Adipocyte (in vitro differentiated cells): ENCODE measurements around the gene FITM2.

ENCODE experiments used
- DNase-seq: peaks from one replicate; pipeline ENCODE4 v3.0.0-alpha.2; 2015; ENCODE audit warnings: low read depth
- H3K27me3 ChIP-seq: replicated peaks from 2 replicates; pipeline ENCODE4 v1.7.0; 2013; ENCODE audit warnings: mild to moderate bottlenecking, low read length, moderate library complexity; ENCODE audit not compliant: control insufficient read depth, insufficient read depth
- H3K36me3 ChIP-seq: 2 replicates; pipeline ENCODE4 v1.7.0; 2013; ENCODE audit warnings: low read length, mild to moderate bottlenecking, moderate library complexity; ENCODE audit not compliant: control insufficient read depth, insufficient read depth, severe bottlenecking
- H3K4me1 ChIP-seq: 2 replicates; pipeline ENCODE4 v1.7.0; 2013; ENCODE audit warnings: mild to moderate bottlenecking, low read length, moderate library complexity; ENCODE audit not compliant: control insufficient read depth, insufficient read depth
- H3K4me3 ChIP-seq: 2 replicates; pipeline ENCODE4 v1.7.0; 2013; ENCODE audit warnings: mild to moderate bottlenecking, low read length, moderate library complexity
- H3K9ac ChIP-seq: 2 replicates; pipeline ENCODE4 v1.7.0; 2013; ENCODE audit warnings: mild to moderate bottlenecking, low read length, moderate library complexity
- H3K9me3 ChIP-seq: 2 replicates; pipeline ENCODE4 v1.7.0; 2013; ENCODE audit warnings: mild to moderate bottlenecking, low read length, moderate library complexity; ENCODE audit not compliant: control insufficient read depth

The FITM2 gene

DNA sequence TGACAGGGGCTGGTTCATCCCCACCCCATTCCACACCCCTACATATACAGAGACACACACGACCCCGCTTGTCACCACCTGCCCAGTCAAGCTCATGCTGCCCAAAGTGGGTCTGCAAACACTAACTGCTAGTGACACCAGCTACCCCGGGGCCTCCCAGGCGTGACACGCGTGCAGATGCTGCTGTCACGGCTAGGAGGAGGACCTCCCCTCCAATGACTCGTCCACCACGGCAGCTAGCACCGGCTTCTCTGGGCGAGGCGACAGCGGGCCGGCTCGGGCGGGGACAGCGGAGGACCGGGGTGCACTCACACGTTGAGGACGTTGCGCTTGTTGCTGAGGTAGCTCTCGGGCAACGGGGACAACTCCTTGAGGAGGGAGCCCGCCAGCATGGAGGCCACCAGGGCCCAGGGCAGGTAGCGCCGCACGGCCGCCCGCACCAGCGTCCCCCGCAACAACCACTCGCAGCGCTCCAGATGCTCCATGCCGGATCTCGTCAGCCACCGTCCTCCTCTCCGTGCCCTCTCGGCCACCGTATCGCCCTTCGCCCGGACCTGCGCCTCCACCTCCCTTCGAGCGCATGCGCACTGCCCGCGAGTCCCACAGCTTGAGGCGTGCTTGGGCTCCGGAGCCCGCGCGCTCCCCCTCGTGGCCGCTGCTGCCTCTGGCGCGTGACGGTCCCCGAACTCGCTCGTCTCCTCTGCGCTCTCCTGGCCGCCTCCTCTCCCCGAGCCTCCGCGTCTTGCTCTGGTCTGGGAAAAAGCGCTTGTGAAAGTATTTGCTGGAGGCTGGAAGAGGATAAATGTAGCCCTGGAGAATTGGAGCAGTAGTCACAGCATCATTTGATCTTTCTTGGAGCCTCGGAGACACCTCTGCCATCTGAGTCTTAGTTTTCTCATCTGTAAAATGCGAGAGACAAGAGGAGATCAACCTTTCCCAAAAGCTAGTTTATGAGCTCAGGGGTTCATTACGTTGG lies at the start of gene FITM2:
Gene FITM2 (minus strand): TSS at position 539 of the 976 bp plus-strand sequence. CDS start 54 bp downstream, at position 485.
- no peaks in the 10 kb centered on the region for H3K9me3 ChIP-seq

GRCh38 chr20:44360221-44360620 lies 49.2 kb upstream of the FITM2 start:
- Histone ChIP-seq H3K4me3 (no peak overlapping the region), H3K9ac (no peak overlapping the region), H3K27me3 (peaks cover 39% of the 10 kb centered on the region), H3K36me3 (no peaks in the 10 kb centered on the region), H3K9me3 (no peaks in the 10 kb centered on the region), H3K4me1 (no peaks in the 10 kb centered on the region)
- DNase-seq = no peak

More for the DNA sequence above, at the start of gene FITM2:
- peak within 1 kb of the TSS; percentile 89 for H3K4me3 ChIP-seq
- H3K36me3 ChIP-seq = peaks cover 5% of the 10 kb centered on the region
- no peaks in the 10 kb centered on the region for H3K27me3 ChIP-seq
- H3K4me1 ChIP-seq = peaks cover 24% of the 10 kb centered on the region
- DNase-seq = peak; percentile 98
- peak within 1 kb of the TSS; percentile 93 for H3K9ac ChIP-seq

GRCh38 chr20:44358776-44359175 lies 47.8 kb upstream of the FITM2 start:
- Histone ChIP-seq H3K9me3 (no peaks in the 10 kb centered on the region), H3K4me3 (no peak overlapping the region), H3K4me1 (no peaks in the 10 kb centered on the region), H3K9ac (no peak overlapping the region), H3K27me3 (peaks cover 44% of the 10 kb centered on the region), H3K36me3 (no peaks in the 10 kb centered on the region)
- DNase-seq = no peak

DNA sequence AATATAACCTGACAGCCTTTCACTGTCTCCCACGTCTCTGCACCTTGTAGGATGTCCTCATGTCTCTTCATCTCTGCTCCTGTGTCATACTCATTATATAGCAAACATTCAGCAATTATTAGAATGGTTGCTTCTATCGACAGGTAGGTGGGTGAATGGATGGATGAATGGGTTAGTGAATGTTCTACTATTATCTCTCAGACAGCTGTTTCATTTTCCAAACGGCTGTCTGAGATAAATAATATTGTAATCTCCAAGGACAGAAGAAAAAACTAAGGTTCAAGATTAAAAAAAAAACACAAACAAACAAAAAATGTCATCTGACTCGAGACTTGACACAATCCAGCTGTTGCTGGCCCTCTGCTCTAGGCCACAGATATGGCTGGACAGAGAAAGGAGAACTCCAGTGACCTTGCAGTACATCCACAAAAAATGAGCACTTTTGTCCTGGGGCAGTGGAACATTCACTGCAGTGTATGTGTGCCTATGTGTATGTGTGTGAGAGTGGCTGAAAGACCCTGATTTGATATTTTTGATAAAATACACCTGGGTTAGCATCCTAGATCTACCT lies 46.6 kb upstream of the FITM2 start:
- H3K9me3 ChIP-seq = no peaks in the 10 kb centered on the region
- H3K4me3 ChIP-seq = no peak overlapping the region
- H3K36me3 ChIP-seq = no peaks in the 10 kb centered on the region
- no peaks in the 10 kb centered on the region for H3K4me1 ChIP-seq
- H3K9ac ChIP-seq = no peak overlapping the region
- H3K27me3 ChIP-seq = peaks cover 45% of the 10 kb centered on the region
- no peak for DNase-seq

DNA sequence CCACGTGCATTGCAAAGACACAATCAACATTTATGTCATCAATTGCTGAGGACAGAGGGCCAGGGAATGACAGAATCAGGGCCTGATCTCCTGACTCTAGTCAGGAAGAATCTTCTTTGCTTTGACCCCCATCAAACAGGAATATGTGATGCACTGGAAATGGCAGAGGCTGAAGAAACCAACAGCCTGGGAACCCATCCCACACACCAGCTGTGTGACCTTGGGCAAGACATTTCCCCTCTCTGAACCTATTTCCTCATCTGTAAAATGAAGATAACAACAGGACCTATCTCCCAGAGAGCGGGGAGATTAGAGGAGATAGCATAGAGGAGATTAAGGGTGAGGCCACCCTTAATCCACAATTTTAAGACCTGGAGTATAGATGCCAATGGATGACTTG lies 46.0 kb upstream of the FITM2 start:
- no peak overlapping the region for H3K4me3 ChIP-seq
- peaks cover 51% of the 10 kb centered on the region for H3K27me3 ChIP-seq
- H3K4me1 ChIP-seq = no peaks in the 10 kb centered on the region
- no peak for DNase-seq
- no peaks in the 10 kb centered on the region for H3K9me3 ChIP-seq
- no peak overlapping the region for H3K9ac ChIP-seq
- no peaks in the 10 kb centered on the region for H3K36me3 ChIP-seq

- H3K4me3 ChIP-seq = no peak overlapping the region
- no peaks in the 10 kb centered on the region for H3K9me3 ChIP-seq
- no peaks in the 10 kb centered on the region for H3K36me3 ChIP-seq
- no peaks in the 10 kb centered on the region for H3K4me1 ChIP-seq
- H3K27me3 ChIP-seq = peaks cover 56% of the 10 kb centered on the region
- H3K9ac ChIP-seq = no peak overlapping the region
- no peak for DNase-seq
These were observed 45.3 kb upstream of the FITM2 start for GRCh38 chr20:44356353-44356723.

DNA sequence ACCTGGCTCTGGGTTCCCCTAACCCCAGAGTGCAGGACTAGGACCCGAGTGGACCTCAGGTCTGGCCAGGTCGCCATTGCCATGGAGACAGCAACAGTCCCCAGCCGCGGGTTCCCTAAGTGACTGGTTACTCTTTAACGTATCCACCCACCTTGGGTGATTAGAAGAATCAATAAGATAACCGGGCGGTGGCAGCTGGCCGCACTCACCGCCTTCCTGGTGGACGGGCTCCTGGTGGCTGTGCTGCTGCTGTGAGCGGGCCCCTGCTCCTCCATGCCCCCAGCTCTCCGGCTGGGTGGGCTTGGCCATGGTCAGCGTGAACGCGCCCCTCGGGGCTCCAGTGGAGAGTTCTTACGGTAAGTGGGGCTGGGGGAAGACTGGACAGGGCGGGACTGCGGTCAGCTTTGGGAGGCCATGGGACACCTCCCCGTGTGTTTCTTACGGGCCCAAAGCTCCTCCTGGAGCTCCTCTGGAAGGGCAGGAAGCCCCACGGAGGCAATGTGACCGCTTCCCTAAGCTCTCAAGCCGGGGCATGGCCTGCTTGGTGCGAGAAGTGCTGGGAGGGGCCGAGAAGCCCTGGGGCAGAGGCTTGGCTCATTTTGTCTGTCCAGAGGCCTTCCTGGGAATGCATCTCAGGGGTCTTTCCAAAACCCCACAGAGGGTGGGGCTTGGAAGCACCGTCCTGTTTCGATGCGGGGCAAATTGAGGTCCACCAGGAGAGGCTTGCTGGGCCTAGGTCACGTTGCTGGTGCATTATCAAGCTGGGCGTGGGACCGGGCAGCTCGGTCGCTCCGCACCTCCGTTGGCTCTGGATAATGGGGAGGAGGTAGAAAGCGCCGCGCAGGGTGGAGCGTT lies 44.7 kb upstream of the FITM2 start, which contains the start of gene HNF4A:
Gene HNF4A (plus strand): TSS at position 202 of the 855 bp plus-strand sequence. CDS start 106 bp downstream, at position 308.
- no peak within 1 kb of the TSS for H3K4me3 ChIP-seq
- no peak for DNase-seq

GRCh38 chr20:44354979-44355497 lies 44.0 kb upstream of the FITM2 start:
- DNase-seq = no peak
- Histone ChIP-seq H3K4me3 (no peak overlapping the region), H3K9me3 (no peaks in the 10 kb centered on the region), H3K4me1 (no peaks in the 10 kb centered on the region), H3K27me3 (peaks cover 64% of the 10 kb centered on the region), H3K36me3 (no peaks in the 10 kb centered on the region), H3K9ac (no peak overlapping the region)

More for the DNA sequence above, 44.7 kb upstream of the FITM2 start, which contains the start of gene HNF4A:
- Histone ChIP-seq H3K27me3 (peaks cover 59% of the 10 kb centered on the region), H3K9ac (no peak within 1 kb of the TSS), H3K4me1 (no peaks in the 10 kb centered on the region), H3K36me3 (no peaks in the 10 kb centered on the region), H3K9me3 (no peaks in the 10 kb centered on the region)

- DNase-seq = no peak
- H3K9ac ChIP-seq = no peak overlapping the region
- no peak overlapping the region for H3K4me3 ChIP-seq
- no peaks in the 10 kb centered on the region for H3K4me1 ChIP-seq
- H3K27me3 ChIP-seq = peaks cover 41% of the 10 kb centered on the region
- H3K9me3 ChIP-seq = no peaks in the 10 kb centered on the region
- no peaks in the 10 kb centered on the region for H3K36me3 ChIP-seq
These were observed 39.6 kb upstream of the FITM2 start for GRCh38 chr20:44350567-44350966.

DNA sequence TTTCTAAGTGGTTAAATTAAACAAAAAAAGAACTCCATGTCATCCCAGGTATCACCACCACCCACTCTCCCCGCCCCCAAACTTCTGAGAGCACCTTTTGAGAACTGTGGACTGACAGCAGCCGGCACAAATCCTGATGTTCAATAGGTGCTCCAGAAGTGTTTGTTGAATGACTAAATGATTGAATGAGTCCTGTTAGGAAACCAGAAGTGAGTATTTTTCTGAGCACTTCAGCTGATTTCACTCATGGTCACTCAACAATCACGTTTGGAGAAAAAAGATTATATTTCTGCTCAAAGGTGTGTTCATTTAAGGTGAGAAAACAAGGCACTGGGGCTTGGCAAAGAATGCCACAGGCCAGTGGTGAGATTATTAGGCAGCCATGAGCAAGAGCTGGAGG lies 38.3 kb upstream of the FITM2 start:
- DNase-seq = no peak
- Histone ChIP-seq H3K27me3 (peaks cover 37% of the 10 kb centered on the region), H3K4me1 (no peaks in the 10 kb centered on the region), H3K36me3 (no peaks in the 10 kb centered on the region), H3K4me3 (no peak overlapping the region), H3K9me3 (no peaks in the 10 kb centered on the region), H3K9ac (no peak overlapping the region)
